Endothelial cell of umbilical vein (primary cell): ENCODE data around the gene MPST.

Experiments used
- CTCF ChIP-seq, 2 donors: IDR thresholded peaks; 1 replicate in 1 of 2; 2 replicates in 1 of 2; pipeline ENCODE4 v1.5.1; 2011; ENCODE audit warnings: low read length in 2 of 2, mild to moderate bottlenecking in 2 of 2, moderate library complexity in 2 of 2, control low read depth in 1 of 2, inconsistent platforms in 1 of 2, low read depth in 1 of 2; ENCODE audit not compliant: insufficient read depth in 1 of 2; ENCODE audit errors: extremely low read depth in 1 of 2
- EZH2 ChIP-seq: IDR thresholded peaks from 2 replicates; pipeline ENCODE4 v1.6.1; 2012; ENCODE audit warnings: borderline replicate concordance, low read depth, mild to moderate bottlenecking, moderate library complexity, low read length, inconsistent platforms; ENCODE audit not compliant: severe bottlenecking
- POLR2A ChIP-seq: IDR thresholded peaks from 2 replicates; pipeline ENCODE4 v1.6.1; 2012; ENCODE audit warnings: low read depth, mild to moderate bottlenecking, control low read depth, low read length

GRCh38 chr22:37054056-37054395 lies 34.5 kb downstream of the MPST start:
- TF ChIP-seq CTCF (IDR thresholded peaks at IDR 0.05; ENCODE audit: extremely low read depth in 1 of 2, insufficient read depth in 1 of 2, low read depth in 1 of 2, low read length in 2 of 2) (no peak), POLR2A (no peak), EZH2 (no peak)
